ENCODE results near the gene GJA10.

GRCh38 chr6:89895276-89895874 lies 1.1 kb downstream of the GJA10 start:
- no peak for TF ChIP-seq SIN3A (IDR thresholded peaks at IDR 0.05; ENCODE audit: borderline replicate concordance, low read depth, low read length)
- TF ChIP-seq ZBTB33 (IDR thresholded peaks at IDR 0.05; ENCODE audit: borderline replicate concordance, low read depth): no peak
- TF ChIP-seq, protein P1, sequence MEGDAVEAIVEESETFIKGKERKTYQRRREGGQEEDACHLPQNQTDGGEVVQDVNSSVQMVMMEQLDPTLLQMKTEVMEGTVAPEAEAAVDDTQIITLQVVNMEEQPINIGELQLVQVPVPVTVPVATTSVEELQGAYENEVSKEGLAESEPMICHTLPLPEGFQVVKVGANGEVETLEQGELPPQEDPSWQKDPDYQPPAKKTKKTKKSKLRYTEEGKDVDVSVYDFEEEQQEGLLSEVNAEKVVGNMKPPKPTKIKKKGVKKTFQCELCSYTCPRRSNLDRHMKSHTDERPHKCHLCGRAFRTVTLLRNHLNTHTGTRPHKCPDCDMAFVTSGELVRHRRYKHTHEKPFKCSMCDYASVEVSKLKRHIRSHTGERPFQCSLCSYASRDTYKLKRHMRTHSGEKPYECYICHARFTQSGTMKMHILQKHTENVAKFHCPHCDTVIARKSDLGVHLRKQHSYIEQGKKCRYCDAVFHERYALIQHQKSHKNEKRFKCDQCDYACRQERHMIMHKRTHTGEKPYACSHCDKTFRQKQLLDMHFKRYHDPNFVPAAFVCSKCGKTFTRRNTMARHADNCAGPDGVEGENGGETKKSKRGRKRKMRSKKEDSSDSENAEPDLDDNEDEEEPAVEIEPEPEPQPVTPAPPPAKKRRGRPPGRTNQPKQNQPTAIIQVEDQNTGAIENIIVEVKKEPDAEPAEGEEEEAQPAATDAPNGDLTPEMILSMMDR (IDR thresholded peaks at IDR 0.05): no peak
